Fibroblast of lung (primary cell): Measurements from ENCODE around the gene LYPD6. TPM values are rescaled to one million over a fixed set of nuclear protein-coding genes. Genes with fewer than 3 reads are reported as not detected.
A peak's percentile ranks its signal among the peaks of the same experiment; 100 is the strongest.

Experiments used
- DNase-seq, 2 donors: peaks; one replicate each; pipeline versions ENCODE4 v3.0.0 to v3.0.0-alpha.2; 2010; ENCODE audit warnings: low read depth in 2 of 2
- H2AFZ ChIP-seq: 2 replicates; pipeline ENCODE4 v1.5.1; 2012; ENCODE audit warnings: low read length, control low read depth, inconsistent platforms
- H3K27ac ChIP-seq: 2 replicates; pipeline ENCODE4 v1.5.1; 2011; ENCODE audit warnings: low read length, control low read depth; ENCODE audit not compliant: insufficient read depth
- H3K27me3 ChIP-seq: 2 replicates; pipeline ENCODE4 v1.5.1; 2011; ENCODE audit warnings: mild to moderate bottlenecking, low read length; ENCODE audit not compliant: control insufficient read depth, insufficient read depth
- H3K36me3 ChIP-seq: 2 replicates; pipeline ENCODE4 v1.5.1; 2011; ENCODE audit warnings: low read length; ENCODE audit not compliant: control insufficient read depth, insufficient read depth
- H3K4me1 ChIP-seq: 2 replicates; pipeline ENCODE4 v1.5.1; 2011; ENCODE audit warnings: low read length; ENCODE audit not compliant: control insufficient read depth, insufficient read depth; ENCODE audit errors: extremely low read depth
- H3K4me2 ChIP-seq: 2 replicates; pipeline ENCODE4 v1.5.1; 2011; ENCODE audit warnings: low read length, control low read depth; ENCODE audit not compliant: insufficient read depth; ENCODE audit errors: extremely low read depth
- H3K4me3 ChIP-seq, 4 experiments: fragments of 200-600 bp in 1 of 4; sonication (generic) in 1 of 4; replicated peaks in 1 of 4; 2 replicates each; pipeline ENCODE4 v1.5.1; 2011 to 2016; ENCODE audit warnings: low read length in 4 of 4, low read depth in 3 of 4, mild to moderate bottlenecking in 3 of 4, control low read depth in 2 of 4, inconsistent platforms in 1 of 4, mixed read lengths in 1 of 4; ENCODE audit not compliant: insufficient read depth in 1 of 4; ENCODE audit errors: control extremely low read depth in 1 of 4
- H3K79me2 ChIP-seq: 2 replicates; pipeline ENCODE4 v1.5.1; 2012; ENCODE audit warnings: mild to moderate bottlenecking, low read length, inconsistent platforms; ENCODE audit not compliant: control insufficient read depth, insufficient read depth
- H3K9ac ChIP-seq: 2 replicates; pipeline ENCODE4 v1.5.1; 2011; ENCODE audit warnings: mild to moderate bottlenecking, low read length, control low read depth; ENCODE audit not compliant: insufficient read depth
- H3K9me3 ChIP-seq: 2 replicates; pipeline ENCODE4 v1.5.1; 2012; ENCODE audit warnings: low read depth, low read length; ENCODE audit not compliant: control insufficient read depth, insufficient read depth
- H4K20me1 ChIP-seq: 2 replicates; pipeline ENCODE4 v1.5.1; 2011; ENCODE audit warnings: low read length; ENCODE audit not compliant: control insufficient read depth, insufficient read depth; ENCODE audit errors: extremely low read depth
- CTCF ChIP-seq, 2 donors: IDR thresholded peaks in 1 of 2; conservative IDR thresholded peaks in 1 of 2; 1 replicate in 1 of 2; 2 replicates in 1 of 2; pipeline ENCODE4 v1.5.1; 2011 to 2012; ENCODE audit warnings: low read length in 2 of 2, control low read depth in 1 of 2, inconsistent platforms in 1 of 2, low read depth in 1 of 2, mild to moderate bottlenecking in 1 of 2
- EZH2 ChIP-seq: IDR thresholded peaks from 2 replicates; pipeline ENCODE4 v1.5.1; 2012; ENCODE audit warnings: low read length, control low read depth, mild to moderate bottlenecking; ENCODE audit errors: missing control alignments
- polyA plus RNA-seq, 2 donors: library from polyadenylated mRNA; depleted of rRNA in 1 of 2; stranded (reverse) in 1 of 2; unstranded in 1 of 2; fragments of >200 nt; gene quantifications; 2 replicates each; pipeline ENCODE4 v1.2.1, GENCODE V29; 2011 to 2012; ENCODE audit warnings: missing spikeins in 1 of 2
- total RNA-seq: library from RNA; depleted of rRNA; stranded (reverse); fragments of >200 nt; gene quantifications from 2 replicates; pipeline ENCODE4 v1.2.1, GENCODE V29; 2014

The LYPD6 gene
- total and polyA plus RNA-seq, 2 donors (not counting 1 experiment from before 2014, with no cell fraction given), result 0.17 to 3.7 TPM

DNA sequence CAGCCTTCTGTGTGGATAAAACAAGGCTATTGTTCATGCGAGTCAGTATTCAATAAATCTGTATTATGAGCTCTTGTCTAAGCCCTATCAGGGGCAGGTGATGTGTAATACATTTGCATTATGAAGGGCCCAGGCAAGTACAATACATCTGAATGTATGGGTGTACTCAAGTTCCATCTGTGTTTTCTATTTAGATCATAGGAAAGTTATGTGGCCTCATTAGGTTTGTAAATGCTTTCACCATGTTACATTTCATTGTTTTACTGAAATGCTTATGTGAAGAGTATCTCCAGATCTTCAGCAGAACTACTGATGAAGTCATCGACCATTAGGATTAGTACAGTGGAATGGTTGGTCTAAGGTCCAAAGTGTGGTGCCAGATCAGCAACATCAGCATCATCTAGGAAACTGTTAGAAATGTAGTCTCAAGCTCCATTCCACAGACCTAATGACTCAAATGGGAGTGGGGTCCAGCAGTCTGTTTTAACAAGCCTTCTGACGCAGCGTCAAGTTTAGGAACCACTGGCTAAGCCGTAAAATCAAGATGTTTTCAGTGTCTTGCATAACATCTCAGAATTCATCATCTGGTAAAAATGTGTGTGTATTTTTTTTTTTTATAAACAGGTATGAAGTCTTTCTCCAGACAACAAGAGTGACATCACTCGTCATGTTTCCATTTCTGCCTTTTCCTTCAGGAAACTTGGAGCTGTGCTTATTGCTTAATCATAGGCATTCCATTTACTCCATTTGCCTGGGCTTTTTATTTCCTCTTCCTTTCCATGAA lies 80.5 kb downstream of the LYPD6 start:
- Histone ChIP-seq H3K36me3 (no peaks in the 10 kb centered on the region), H3K79me2 (no peaks in the 10 kb centered on the region), H3K27me3 (no peaks in the 10 kb centered on the region), H3K4me3 (no peak overlapping the region), H3K9me3 (no peaks in the 10 kb centered on the region), H3K9ac (no peak overlapping the region), H4K20me1 (no peaks in the 10 kb centered on the region), H3K4me1 (peaks cover 2% of the 10 kb centered on the region), H2AFZ (no peak overlapping the region), H3K4me2 (no peak overlapping the region), H3K27ac (no peak overlapping the region)
- DNase-seq, result peak; percentile 50 to 93
- TF ChIP-seq EZH2, result no peak
- no peak for TF ChIP-seq CTCF (conservative IDR thresholded peaks at IDR 0.05 in 1 of 2, IDR thresholded peaks at IDR 0.05 in 1 of 2; ENCODE audit: low read depth in 1 of 2, low read length in 2 of 2)

DNA sequence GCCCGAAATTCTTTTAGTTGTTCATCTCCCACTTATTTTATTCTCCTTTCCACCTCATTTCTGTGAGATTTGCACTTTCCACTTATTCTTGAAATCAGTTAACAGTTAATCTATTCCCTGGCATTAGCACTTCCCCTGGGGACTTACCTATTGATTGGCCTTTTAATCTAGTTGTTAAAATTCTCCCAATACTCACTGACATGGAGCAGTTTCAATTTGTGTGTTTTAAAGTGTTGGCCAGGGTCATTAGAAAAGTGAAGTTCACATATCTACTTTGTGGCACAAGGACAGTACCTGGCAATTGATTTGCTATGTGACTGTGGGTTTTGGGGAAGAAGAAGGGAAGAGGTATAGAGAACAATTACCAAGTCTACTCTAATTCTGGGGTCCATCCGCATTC lies 83.1 kb downstream of the LYPD6 start:
- Histone ChIP-seq H3K27ac (no peak overlapping the region), H3K4me2 (no peak overlapping the region), H3K9ac (no peak overlapping the region), H2AFZ (no peak overlapping the region), H3K9me3 (no peaks in the 10 kb centered on the region), H3K36me3 (no peaks in the 10 kb centered on the region), H3K4me3 (no peak overlapping the region), H3K79me2 (no peaks in the 10 kb centered on the region), H4K20me1 (no peaks in the 10 kb centered on the region), H3K4me1 (peaks cover 2% of the 10 kb centered on the region), H3K27me3 (no peaks in the 10 kb centered on the region)
- TF ChIP-seq EZH2 (no peak), CTCF (conservative IDR thresholded peaks at IDR 0.05 in 1 of 2, IDR thresholded peaks at IDR 0.05 in 1 of 2; ENCODE audit: low read depth in 1 of 2, low read length in 2 of 2) (no peak)
- DNase-seq, result no peak

- H3K27ac ChIP-seq, result no peak overlapping the region
- peaks cover 2% of the 10 kb centered on the region for H3K4me1 ChIP-seq
- no peak for TF ChIP-seq EZH2
- no peak for TF ChIP-seq CTCF (conservative IDR thresholded peaks at IDR 0.05 in 1 of 2, IDR thresholded peaks at IDR 0.05 in 1 of 2; ENCODE audit: low read depth in 1 of 2, low read length in 2 of 2)
- H3K9ac ChIP-seq, result no peak overlapping the region
- H3K4me3 ChIP-seq, result no peak overlapping the region
- no peaks in the 10 kb centered on the region for H3K9me3 ChIP-seq
- H3K79me2 ChIP-seq, result no peaks in the 10 kb centered on the region
- H4K20me1 ChIP-seq, result no peaks in the 10 kb centered on the region
- no peaks in the 10 kb centered on the region for H3K27me3 ChIP-seq
- no peaks in the 10 kb centered on the region for H3K36me3 ChIP-seq
- no peak for DNase-seq
- H3K4me2 ChIP-seq, result no peak overlapping the region
- no peak overlapping the region for H2AFZ ChIP-seq
Measured at GRCh38 chr2:149415086-149415485, 84.7 kb downstream of the LYPD6 start.
